Measurements from ENCODE around the gene BAZ2B. TPM values are rescaled to one million over a fixed set of nuclear protein-coding genes. Genes with fewer than 3 reads are reported as not detected.

The BAZ2B gene
- total and polyA plus RNA-seq, 2 of the 13 experiments (the other 11 are each of a cell fraction or from before 2014, with no cell fraction given): 14.0 to 15.1 TPM

- peak; percentile 92; the same call in 1 of the 2 replicates for TF ChIP-seq TFDP1 (CRISPR knock-in tag; IDR thresholded peaks at IDR 0.05; ENCODE audit: borderline replicate concordance)
- TF ChIP-seq RELA (CRISPR knock-in tag; IDR thresholded peaks at IDR 0.05): no peak
- 0 out of 2 replicates have a peak, but pooled peaks have one; percentile 16 for TF ChIP-seq ZNF580 (CRISPR knock-in tag; IDR thresholded peaks at IDR 0.05; ENCODE audit: borderline replicate concordance, low read depth)
- no peak for TF ChIP-seq FUBP1 (CRISPR knock-in tag; IDR thresholded peaks at IDR 0.05; ENCODE audit: borderline replicate concordance)
- TF ChIP-seq ZNF766 (CRISPR knock-in tag; IDR thresholded peaks at IDR 0.05; ENCODE audit: borderline replicate concordance): peak; percentile 91
- peak; percentile 36; the same call in 1 of the 2 replicates for TF ChIP-seq MYNN (CRISPR knock-in tag; IDR thresholded peaks at IDR 0.05; ENCODE audit: low read depth)
- 0 out of 2 replicates have a peak, but pooled peaks have one; percentile 23 for TF ChIP-seq ZNF780A (CRISPR knock-in tag; IDR thresholded peaks at IDR 0.05)
- TF ChIP-seq ARID2 (CRISPR knock-in tag; IDR thresholded peaks at IDR 0.05; ENCODE audit: borderline replicate concordance): peak; percentile 81
- TF ChIP-seq CSRNP2 (CRISPR knock-in tag; conservative IDR thresholded peaks at IDR 0.05; ENCODE audit: low read depth): no peak
- peak; percentile 7; the same call in 1 of the 2 replicates for TF ChIP-seq BCL6 (CRISPR knock-in tag; IDR thresholded peaks at IDR 0.05)
- peak; percentile 85; the same call in 1 of the 2 replicates for TF ChIP-seq EEA1 (CRISPR knock-in tag; IDR thresholded peaks at IDR 0.05; ENCODE audit: borderline replicate concordance)
- TF ChIP-seq TGIF2 (CRISPR knock-in tag; IDR thresholded peaks at IDR 0.05): no peak; the same call in 1 of the 2 replicates
- TF ChIP-seq ATM (IDR thresholded peaks at IDR 0.05; ENCODE audit: borderline replicate concordance): no peak
- TF ChIP-seq SRSF1 (optimal IDR thresholded peaks at IDR 0.05; ENCODE audit: low read depth, low read length): peak; percentile 48
- 0 out of 2 replicates have a peak, but pooled peaks have one; percentile 6 for TF ChIP-seq TBX3 (IDR thresholded peaks at IDR 0.05; ENCODE audit: borderline replicate concordance)
- peak; percentile 2; the same call in 1 of the 2 replicates for TF ChIP-seq RARA (CRISPR knock-in tag; IDR thresholded peaks at IDR 0.05)
- peak; percentile 99 for TF ChIP-seq ZNF607 (CRISPR knock-in tag; IDR thresholded peaks at IDR 0.05; ENCODE audit: borderline replicate concordance)
- TF ChIP-seq ZBTB14 (CRISPR knock-in tag; IDR thresholded peaks at IDR 0.05): 0 out of 2 replicates have a peak, but pooled peaks have one; percentile 63
- TF ChIP-seq ZNF138 (CRISPR knock-in tag; IDR thresholded peaks at IDR 0.05; ENCODE audit: low read depth): peak; percentile 95; the same call in 1 of the 2 replicates
- TF ChIP-seq ZNF550 (CRISPR knock-in tag; IDR thresholded peaks at IDR 0.05; ENCODE audit: borderline replicate concordance): peak; percentile 87; the same call in 1 of the 2 replicates
- no peak for TF ChIP-seq KLF9 (CRISPR knock-in tag; IDR thresholded peaks at IDR 0.05; ENCODE audit: low read depth)
- peak; percentile 95 for TF ChIP-seq BATF2 (CRISPR knock-in tag; IDR thresholded peaks at IDR 0.05)
Observed at GRCh38 chr2:159285929-159286708, 330.2 kb downstream of the BAZ2B start, which contains the start of gene WDSUB1 (continued).
